HL-60/S4 (cell line): ENCODE measurements around the gene TNFRSF14.

Experiments used
- in situ Hi-C: fragments of 300-500 bp; cut with MboI; formaldehyde crosslinking; loops from 2 replicates; pipeline ENCODE4 v1.14.3; 2022; ENCODE audit warnings: low sequenced_read_pairs

The TNFRSF14 gene

GRCh38 chr1:2535981-2536380, 20.2 kb upstream of the TNFRSF14 start:
- in situ Hi-C loops: loop anchor here (25.0 kb wide), 1 partner anchor 349 kb away; the partner anchor contains the start of gene FAAP20

GRCh38 chr1:2537784-2538115, 18.4 kb upstream of the TNFRSF14 start:
- in situ Hi-C loops: loop anchor here (25.0 kb wide), 1 partner anchor 350 kb away; the partner anchor contains the start of gene FAAP20

- in situ Hi-C loops: loop anchor here (25.0 kb wide), 1 partner anchor 351 kb away; the partner anchor contains the start of gene FAAP20
These were observed 17.8 kb upstream of the TNFRSF14 start for GRCh38 chr1:2538376-2538775.

GRCh38 chr1:2538872-2539271, 17.3 kb upstream of the TNFRSF14 start:
- in situ Hi-C loops: loop anchor here (25.0 kb wide), 1 partner anchor 352 kb away; the partner anchor contains the start of gene FAAP20

- in situ Hi-C loops: loop anchor here (25.0 kb wide), 1 partner anchor 352 kb away; the partner anchor contains the start of gene FAAP20
These were observed 16.8 kb upstream of the TNFRSF14 start for GRCh38 chr1:2539312-2539907.

- in situ Hi-C loops: loop anchor here (10.0 to 25.0 kb wide), 2 partner anchors 126 to 354 kb away; partner anchors contain the start of genes FAAP20 and PEX10
These were observed 15.2 kb upstream of the TNFRSF14 start for GRCh38 chr1:2540816-2541492.

GRCh38 chr1:2541619-2542245, 14.4 kb upstream of the TNFRSF14 start:
- in situ Hi-C loops: loop anchor here (10.0 to 25.0 kb wide), 2 partner anchors 127 to 354 kb away; partner anchors contain the start of genes FAAP20 and PEX10

GRCh38 chr1:2542246-2542915, 13.8 kb upstream of the TNFRSF14 start:
- in situ Hi-C loops: loop anchor here (10.0 to 25.0 kb wide), 2 partner anchors 128 to 355 kb away; partner anchors contain the start of genes FAAP20 and PEX10

GRCh38 chr1:2543543-2544092, 12.6 kb upstream of the TNFRSF14 start:
- in situ Hi-C loops: loop anchor here (10.0 to 25.0 kb wide), 2 partner anchors 129 to 356 kb away; partner anchors contain the start of genes FAAP20 and PEX10

- in situ Hi-C loops: loop anchor here (10.0 to 25.0 kb wide), 2 partner anchors 129 to 357 kb away; partner anchors contain the start of genes FAAP20 and PEX10
These were observed 11.9 kb upstream of the TNFRSF14 start for GRCh38 chr1:2544093-2544874.

- in situ Hi-C loops: loop anchor here (10.0 to 25.0 kb wide), 2 partner anchors 130 to 358 kb away; partner anchors contain the start of genes FAAP20 and PEX10
These were observed 11.1 kb upstream of the TNFRSF14 start for GRCh38 chr1:2544875-2545640.

- in situ Hi-C loops: loop anchor here (10.0 to 25.0 kb wide), 2 partner anchors 131 to 359 kb away; partner anchors contain the start of genes FAAP20 and PEX10
These were observed 10.2 kb upstream of the TNFRSF14 start for GRCh38 chr1:2545754-2546514.

GRCh38 chr1:2546515-2547209, 9.5 kb upstream of the TNFRSF14 start:
- in situ Hi-C loops: loop anchor here (10.0 to 25.0 kb wide), 2 partner anchors 132 to 359 kb away; partner anchors contain the start of genes FAAP20 and PEX10

- in situ Hi-C loops: loop anchor here (10.0 to 25.0 kb wide), 2 partner anchors 133 to 360 kb away; partner anchors contain the start of genes FAAP20 and PEX10
These were observed 8.7 kb upstream of the TNFRSF14 start for GRCh38 chr1:2547210-2548067.

- in situ Hi-C loops: loop anchor here (10.0 to 25.0 kb wide), 2 partner anchors 133 to 361 kb away; partner anchors contain the start of genes FAAP20 and PEX10
These were observed 8.0 kb upstream of the TNFRSF14 start for GRCh38 chr1:2548068-2548589.
